Progenitor cell of endocrine pancreas (in vitro differentiated cells): ENCODE results near the gene BORCS6. TPM values are rescaled to one million over a fixed set of nuclear protein-coding genes. Genes with fewer than 3 reads are reported as not detected.

Experiments used
- DNase-seq: peaks from one replicate; pipeline ENCODE4 v3.0.0; 2021; ENCODE audit warnings: low spot score; ENCODE audit not compliant: unreplicated experiment
- H3K27ac Mint-ChIP-seq: 2 replicates; pipeline ENCODE4 v1.8.0; 2021; ENCODE audit warnings: mild to moderate bottlenecking, moderate library complexity, mixed read lengths
- H3K27me3 Mint-ChIP-seq: 2 replicates; pipeline ENCODE4 v1.8.0; 2021; ENCODE audit warnings: mixed read lengths
- H3K36me3 Mint-ChIP-seq: 2 replicates; pipeline ENCODE4 v1.8.0; 2022; ENCODE audit warnings: mixed read lengths; ENCODE audit not compliant: insufficient read depth
- H3K4me1 Mint-ChIP-seq: 2 replicates; pipeline ENCODE4 v1.8.0; 2021; ENCODE audit warnings: low read depth, mixed read lengths
- H3K4me3 Mint-ChIP-seq: 2 replicates; pipeline ENCODE4 v1.8.0; 2021; ENCODE audit warnings: low read depth, mild to moderate bottlenecking, moderate library complexity, mixed read lengths
- H3K9me3 Mint-ChIP-seq: 2 replicates; pipeline ENCODE4 v1.8.0; 2021; ENCODE audit warnings: low read depth, mixed read lengths
- total RNA-seq: library from RNA; stranded (reverse); gene quantifications from 2 replicates; pipeline ENCODE4 v1.2.1, GENCODE V29; 2021
- TF ChIP-seq, protein P1 (sequence below): fragments of 200-600 bp; sonication (generic); IDR thresholded peaks from one replicate; pipeline ENCODE4 v1.5.0; 2021; ENCODE audit warnings: antibody characterized with exemption, mild to moderate bottlenecking; ENCODE audit not compliant: unreplicated experiment

The BORCS6 gene
- total RNA-seq, 1 donor from 2014 or later, result 5.2 TPM

DNA sequence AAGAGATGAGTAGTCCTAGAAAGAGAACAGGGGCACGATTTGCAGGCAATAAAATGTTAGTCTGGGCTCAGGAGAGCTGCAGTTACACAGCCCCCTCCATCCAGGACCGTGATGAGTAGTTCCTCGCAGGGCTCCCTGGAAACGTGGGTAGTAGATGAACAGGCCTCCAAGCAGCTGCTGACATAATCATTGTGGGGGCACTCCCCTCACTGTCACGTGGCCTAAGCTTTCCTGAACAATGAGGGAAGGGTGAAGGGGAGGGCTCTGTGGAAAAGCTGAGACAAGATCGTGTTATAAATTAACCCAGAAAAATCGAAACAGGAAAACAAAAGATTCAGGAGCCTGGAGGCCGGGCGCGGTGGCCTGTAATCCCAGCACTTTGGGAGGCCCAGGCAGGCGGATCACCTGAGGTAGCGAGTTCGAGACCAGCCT lies 36.4 kb downstream of the BORCS6 start:
- DNase-seq, result no peak
- no peaks in the 10 kb centered on the region for H3K9me3 Mint-ChIP-seq
- peaks cover 2% of the 10 kb centered on the region for H3K36me3 Mint-ChIP-seq
- H3K4me1 Mint-ChIP-seq, result peaks cover 16% of the 10 kb centered on the region
- peak overlapping the region; percentile 97 for H3K27ac Mint-ChIP-seq
- peak overlapping the region; percentile 53 for H3K4me3 Mint-ChIP-seq
- TF ChIP-seq, protein P1, sequence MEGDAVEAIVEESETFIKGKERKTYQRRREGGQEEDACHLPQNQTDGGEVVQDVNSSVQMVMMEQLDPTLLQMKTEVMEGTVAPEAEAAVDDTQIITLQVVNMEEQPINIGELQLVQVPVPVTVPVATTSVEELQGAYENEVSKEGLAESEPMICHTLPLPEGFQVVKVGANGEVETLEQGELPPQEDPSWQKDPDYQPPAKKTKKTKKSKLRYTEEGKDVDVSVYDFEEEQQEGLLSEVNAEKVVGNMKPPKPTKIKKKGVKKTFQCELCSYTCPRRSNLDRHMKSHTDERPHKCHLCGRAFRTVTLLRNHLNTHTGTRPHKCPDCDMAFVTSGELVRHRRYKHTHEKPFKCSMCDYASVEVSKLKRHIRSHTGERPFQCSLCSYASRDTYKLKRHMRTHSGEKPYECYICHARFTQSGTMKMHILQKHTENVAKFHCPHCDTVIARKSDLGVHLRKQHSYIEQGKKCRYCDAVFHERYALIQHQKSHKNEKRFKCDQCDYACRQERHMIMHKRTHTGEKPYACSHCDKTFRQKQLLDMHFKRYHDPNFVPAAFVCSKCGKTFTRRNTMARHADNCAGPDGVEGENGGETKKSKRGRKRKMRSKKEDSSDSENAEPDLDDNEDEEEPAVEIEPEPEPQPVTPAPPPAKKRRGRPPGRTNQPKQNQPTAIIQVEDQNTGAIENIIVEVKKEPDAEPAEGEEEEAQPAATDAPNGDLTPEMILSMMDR, result no peak
- H3K27me3 Mint-ChIP-seq, result no peaks in the 10 kb centered on the region

DNA sequence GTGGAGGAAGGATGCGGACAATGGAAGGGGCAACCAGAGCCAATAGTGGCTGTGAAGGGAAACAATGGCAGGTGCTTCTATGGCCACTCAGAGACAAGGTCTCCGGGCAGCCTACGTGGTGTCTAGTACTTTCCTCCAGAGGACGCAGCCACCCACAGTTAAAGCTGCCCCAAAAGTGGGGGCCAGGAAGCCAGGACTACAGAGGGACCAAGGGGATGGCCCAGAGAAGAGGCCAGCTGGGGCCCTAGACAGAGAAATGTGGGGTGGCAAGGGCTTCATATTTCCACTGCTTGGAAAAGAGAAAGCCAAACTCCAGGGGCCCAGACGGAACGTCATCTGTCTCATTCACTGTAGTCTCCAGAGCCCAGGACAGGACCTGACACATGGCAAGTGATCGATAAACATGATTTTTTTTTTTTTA lies 36.9 kb downstream of the BORCS6 start:
- peaks cover 16% of the 10 kb centered on the region for H3K4me1 Mint-ChIP-seq
- no peak for DNase-seq
- TF ChIP-seq, protein P1, result no peak
- H3K4me3 Mint-ChIP-seq, result peak overlapping the region; percentile 33
- no peaks in the 10 kb centered on the region for H3K27me3 Mint-ChIP-seq
- no peaks in the 10 kb centered on the region for H3K36me3 Mint-ChIP-seq
- no peaks in the 10 kb centered on the region for H3K9me3 Mint-ChIP-seq
- peak overlapping the region; percentile 97 for H3K27ac Mint-ChIP-seq

DNA sequence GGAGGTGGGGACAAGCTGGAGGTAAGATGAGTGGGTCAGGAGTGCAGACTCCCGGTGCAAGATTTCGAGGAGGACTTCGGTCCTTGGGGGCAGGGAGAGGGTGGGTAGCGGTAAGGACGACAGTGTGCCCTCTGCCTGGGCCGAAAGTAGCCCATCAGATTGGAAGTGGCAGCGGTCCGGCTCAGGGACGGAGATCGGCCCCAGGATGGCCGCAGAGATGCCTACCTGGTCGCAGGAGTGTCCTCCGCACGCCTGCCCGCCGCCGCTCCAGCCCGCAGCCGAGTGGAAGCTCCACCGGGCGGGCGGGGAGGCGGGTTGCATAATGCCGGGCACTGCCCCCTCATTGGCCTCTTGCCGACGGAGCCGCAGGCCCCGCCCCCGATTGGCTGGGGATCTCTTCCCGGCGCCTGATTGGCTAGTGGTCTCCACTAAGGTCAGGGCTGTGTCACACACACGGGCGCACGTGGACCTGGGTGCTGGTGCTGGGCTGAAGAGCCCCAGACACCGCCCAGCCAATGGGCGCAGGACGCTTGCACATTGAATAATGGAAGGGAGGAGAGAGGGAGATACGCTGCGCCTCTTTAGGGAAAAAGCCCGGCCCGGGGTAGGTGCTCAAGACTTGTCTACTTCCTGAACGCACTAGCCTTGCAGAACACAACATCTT lies 37.7 kb downstream of the BORCS6 start, which contains the start of gene PER1:
TSS of gene PER1 (minus strand) at position 293 of the 664 bp plus-strand sequence. CDS start 1,698 bp downstream, outside the sequence.
- peak; percentile 77 for DNase-seq
- TF ChIP-seq, protein P1, result no peak
- H3K27ac Mint-ChIP-seq, result peak within 1 kb of the TSS; percentile 97
- no peaks in the 10 kb centered on the region for H3K9me3 Mint-ChIP-seq
- peaks cover 16% of the 10 kb centered on the region for H3K4me1 Mint-ChIP-seq
- peak within 1 kb of the TSS; percentile 82 for H3K4me3 Mint-ChIP-seq
- peaks cover 1% of the 10 kb centered on the region for H3K36me3 Mint-ChIP-seq
- no peaks in the 10 kb centered on the region for H3K27me3 Mint-ChIP-seq

DNA sequence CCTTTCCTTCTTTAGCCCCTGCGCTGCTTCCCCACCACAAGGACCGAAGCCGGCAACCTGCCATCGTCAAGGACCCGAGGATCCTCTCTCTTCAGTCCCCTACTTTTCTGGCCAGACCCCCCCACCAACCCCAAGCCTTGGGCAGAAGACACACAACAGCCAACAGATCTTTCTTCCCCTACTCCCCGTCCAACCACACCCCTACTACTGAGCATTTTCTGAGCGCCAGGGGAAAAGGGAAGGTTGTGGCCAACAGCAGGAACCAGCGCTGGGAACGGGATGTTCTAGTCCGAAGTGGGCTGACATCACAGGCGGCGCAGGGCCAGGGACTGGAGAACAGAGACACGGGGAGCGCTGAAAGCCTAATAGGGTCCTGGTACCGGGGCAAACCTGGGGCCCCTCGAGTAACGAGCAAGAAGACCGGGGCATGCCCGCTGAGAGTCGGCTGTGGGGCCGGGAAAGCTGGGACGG lies 38.3 kb downstream of the BORCS6 start:
- Mint-ChIP-seq H3K36me3 (peaks cover 5% of the 10 kb centered on the region), H3K9me3 (no peaks in the 10 kb centered on the region), H3K27ac (peak overlapping the region; percentile 97), H3K27me3 (no peaks in the 10 kb centered on the region), H3K4me1 (peaks cover 16% of the 10 kb centered on the region), H3K4me3 (peak overlapping the region; percentile 82)
- TF ChIP-seq, protein P1, result no peak
- DNase-seq, result no peak

DNA sequence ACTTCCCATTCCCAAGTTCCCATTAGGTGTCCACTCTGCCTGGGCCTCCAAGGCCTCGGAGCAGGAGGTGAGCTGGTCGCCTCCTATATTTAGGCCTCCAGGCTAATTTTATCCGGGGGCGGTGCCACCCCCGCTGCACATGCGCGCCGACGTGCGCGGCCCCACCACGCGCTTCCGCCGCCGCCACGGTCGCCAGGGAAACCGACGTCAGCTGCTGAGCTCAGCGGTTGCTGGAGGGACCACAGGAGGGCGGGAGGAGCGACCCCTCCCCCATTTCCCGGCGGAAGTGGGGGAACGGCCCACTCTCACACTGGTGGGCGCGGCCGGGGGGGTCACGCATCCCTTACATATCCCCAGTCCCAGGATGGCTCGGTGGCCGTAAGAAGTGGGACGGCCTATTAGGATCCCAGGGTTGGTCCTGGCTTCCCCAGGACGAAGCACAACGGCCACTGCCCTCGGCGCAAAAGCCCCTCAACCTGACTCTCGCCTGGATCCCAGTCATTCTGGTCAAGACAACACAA lies 38.8 kb downstream of the BORCS6 start:
- peak overlapping the region; percentile 97 for H3K27ac Mint-ChIP-seq
- TF ChIP-seq, protein P1, result no peak
- peaks cover 9% of the 10 kb centered on the region for H3K36me3 Mint-ChIP-seq
- H3K27me3 Mint-ChIP-seq, result no peaks in the 10 kb centered on the region
- H3K9me3 Mint-ChIP-seq, result no peaks in the 10 kb centered on the region
- peak overlapping the region; percentile 82 for H3K4me3 Mint-ChIP-seq
- peak; percentile 47 for DNase-seq
- peaks cover 16% of the 10 kb centered on the region for H3K4me1 Mint-ChIP-seq
